Measurements from ENCODE around the gene RPL10A. TPM values are rescaled to one million over a fixed set of nuclear protein-coding genes. Genes with fewer than 3 reads are reported as not detected.

Gene RPL10A
- total RNA-seq, 2 experiments from 2014 or later = 1,581 to 2,643 TPM

DNA sequence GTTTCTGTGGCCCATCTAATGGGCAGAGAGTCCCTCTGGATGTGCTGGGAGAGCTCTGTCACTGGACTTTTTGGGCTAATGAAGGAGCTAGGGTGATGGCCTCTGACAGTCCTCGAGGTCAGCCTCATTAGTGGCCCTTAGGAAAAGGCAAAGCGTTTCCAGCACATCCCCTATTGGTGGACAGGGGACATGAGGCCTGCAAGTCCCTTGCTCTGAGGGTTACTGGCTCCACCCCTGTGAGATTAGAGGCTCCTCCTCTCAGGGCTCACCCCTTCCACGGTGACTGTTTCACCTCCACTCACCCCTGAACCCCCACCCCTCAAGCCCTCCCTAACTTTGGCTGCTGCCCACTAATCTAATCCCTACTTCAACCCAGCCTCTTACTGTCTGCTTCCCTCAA is 28.9 kb upstream of the RPL10A start:
- CTCF ChIA-PET (ENCODE audit: unreplicated experiment) = no interaction called here
- no peaks in the 10 kb centered on the region for H3K4me1 ChIP-seq (ENCODE audit: insufficient read depth, low read length, poor library complexity, severe bottlenecking)
- TF ChIP-seq, protein P1, sequence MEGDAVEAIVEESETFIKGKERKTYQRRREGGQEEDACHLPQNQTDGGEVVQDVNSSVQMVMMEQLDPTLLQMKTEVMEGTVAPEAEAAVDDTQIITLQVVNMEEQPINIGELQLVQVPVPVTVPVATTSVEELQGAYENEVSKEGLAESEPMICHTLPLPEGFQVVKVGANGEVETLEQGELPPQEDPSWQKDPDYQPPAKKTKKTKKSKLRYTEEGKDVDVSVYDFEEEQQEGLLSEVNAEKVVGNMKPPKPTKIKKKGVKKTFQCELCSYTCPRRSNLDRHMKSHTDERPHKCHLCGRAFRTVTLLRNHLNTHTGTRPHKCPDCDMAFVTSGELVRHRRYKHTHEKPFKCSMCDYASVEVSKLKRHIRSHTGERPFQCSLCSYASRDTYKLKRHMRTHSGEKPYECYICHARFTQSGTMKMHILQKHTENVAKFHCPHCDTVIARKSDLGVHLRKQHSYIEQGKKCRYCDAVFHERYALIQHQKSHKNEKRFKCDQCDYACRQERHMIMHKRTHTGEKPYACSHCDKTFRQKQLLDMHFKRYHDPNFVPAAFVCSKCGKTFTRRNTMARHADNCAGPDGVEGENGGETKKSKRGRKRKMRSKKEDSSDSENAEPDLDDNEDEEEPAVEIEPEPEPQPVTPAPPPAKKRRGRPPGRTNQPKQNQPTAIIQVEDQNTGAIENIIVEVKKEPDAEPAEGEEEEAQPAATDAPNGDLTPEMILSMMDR (conservative IDR thresholded peaks at IDR 0.05; ENCODE audit: low read length) = no peak
- TF ChIP-seq EZH2phosphoT487 (IDR thresholded peaks at IDR 0.05; ENCODE audit: borderline replicate concordance, low read depth, low read length) = no peak
- DNase-seq (ENCODE audit: low spot score) = no peak
- H3K4me3 ChIP-seq (ENCODE audit: low read depth, low read length, poor library complexity, severe bottlenecking) = no peak overlapping the region
- no peaks in the 10 kb centered on the region for H4K20me1 ChIP-seq (ENCODE audit: insufficient read depth, low read length)
- no peak overlapping the region for H3K4me2 ChIP-seq (ENCODE audit: low read length)
- intact Hi-C loops (cut with micrococcal nuclease; ENCODE audit: unreplicated experiment) = no loop called here
- no peak overlapping the region for H2AFZ ChIP-seq (ENCODE audit: low read length)
- no peaks in the 10 kb centered on the region for H3K9me3 ChIP-seq (ENCODE audit: low read length)
- H3K79me2 ChIP-seq (ENCODE audit: insufficient read depth, low read depth, low read length) = no peaks in the 10 kb centered on the region
- H3K9me2 ChIP-seq (ENCODE audit: insufficient read depth, low read length) = no peaks in the 10 kb centered on the region
- POLR2A ChIA-PET = no interaction called here
- BruUV-seq (replicated peaks) = no TSS peak
- no peaks in the 10 kb centered on the region for H3K36me3 ChIP-seq (ENCODE audit: insufficient read depth, low read length)
- no peak overlapping the region for H3K27ac ChIP-seq (ENCODE audit: low read depth, low read length, poor library complexity, severe bottlenecking)

DNA sequence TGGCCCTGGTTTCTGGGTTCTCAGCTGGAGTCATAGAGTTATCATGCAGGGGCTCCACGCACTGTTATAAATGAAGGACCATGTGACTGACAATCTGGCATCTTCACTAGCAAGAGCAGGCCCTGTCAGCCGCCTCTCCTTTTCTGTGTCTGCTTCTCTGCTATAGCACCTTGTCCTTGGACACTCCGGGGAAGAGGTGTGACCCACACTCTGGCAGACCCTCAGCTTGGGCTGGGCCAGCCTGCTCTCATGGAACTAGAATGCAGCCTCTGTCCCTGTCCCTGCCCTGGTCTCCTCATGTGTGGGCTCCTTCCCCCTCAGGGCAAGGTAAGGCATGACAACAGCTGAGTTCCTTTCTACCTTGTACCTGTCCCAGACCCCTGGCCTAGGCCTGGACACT is 27.0 kb upstream of the RPL10A start:
- Histone ChIP-seq H3K9me3 (ENCODE audit: low read length) (no peaks in the 10 kb centered on the region), H2AFZ (ENCODE audit: low read length) (no peak overlapping the region), H3K4me1 (ENCODE audit: insufficient read depth, low read length, poor library complexity, severe bottlenecking) (no peaks in the 10 kb centered on the region), H3K9me2 (ENCODE audit: insufficient read depth, low read length) (no peaks in the 10 kb centered on the region), H4K20me1 (ENCODE audit: insufficient read depth, low read length) (no peaks in the 10 kb centered on the region), H3K27ac (ENCODE audit: low read depth, low read length, poor library complexity, severe bottlenecking) (no peak overlapping the region), H3K36me3 (ENCODE audit: insufficient read depth, low read length) (no peaks in the 10 kb centered on the region), H3K4me3 (ENCODE audit: low read depth, low read length, poor library complexity, severe bottlenecking) (no peak overlapping the region), H3K79me2 (ENCODE audit: insufficient read depth, low read depth, low read length) (no peaks in the 10 kb centered on the region), H3K4me2 (ENCODE audit: low read length) (no peak overlapping the region)
- CTCF ChIA-PET (ENCODE audit: unreplicated experiment) = no interaction called here
- TF ChIP-seq, protein P1 (conservative IDR thresholded peaks at IDR 0.05; ENCODE audit: low read length) = no peak
- no peak for TF ChIP-seq EZH2phosphoT487 (IDR thresholded peaks at IDR 0.05; ENCODE audit: borderline replicate concordance, low read depth, low read length)
- POLR2A ChIA-PET = no interaction called here
- BruUV-seq (replicated peaks) = no TSS peak
- DNase-seq (ENCODE audit: low spot score) = no peak
- intact Hi-C loops (cut with micrococcal nuclease; ENCODE audit: unreplicated experiment) = no loop called here

DNA sequence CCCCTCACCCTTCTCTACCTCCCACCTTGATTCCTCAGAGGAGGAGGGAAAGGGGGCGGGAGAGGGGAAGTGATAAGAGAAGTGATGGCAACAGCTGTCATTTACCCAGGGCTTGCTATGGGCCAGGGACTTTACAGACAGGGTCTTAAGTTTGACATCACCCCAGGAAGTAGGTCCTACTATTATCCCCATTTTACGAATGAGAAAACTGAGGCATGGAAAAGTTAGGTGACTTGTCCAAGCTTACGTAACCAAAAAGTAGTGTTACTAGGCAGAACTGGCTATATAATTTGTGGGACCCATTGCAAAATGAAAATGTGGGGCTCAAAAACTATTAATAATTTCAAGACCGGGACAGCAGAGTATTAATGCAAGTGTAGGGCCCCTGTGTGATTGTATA is 26.6 kb upstream of the RPL10A start:
- Histone ChIP-seq H2AFZ (ENCODE audit: low read length) (no peak overlapping the region), H3K4me3 (ENCODE audit: low read depth, low read length, poor library complexity, severe bottlenecking) (no peak overlapping the region), H3K4me2 (ENCODE audit: low read length) (no peak overlapping the region), H3K79me2 (ENCODE audit: insufficient read depth, low read depth, low read length) (no peaks in the 10 kb centered on the region), H3K36me3 (ENCODE audit: insufficient read depth, low read length) (no peaks in the 10 kb centered on the region), H3K4me1 (ENCODE audit: insufficient read depth, low read length, poor library complexity, severe bottlenecking) (no peaks in the 10 kb centered on the region), H4K20me1 (ENCODE audit: insufficient read depth, low read length) (no peaks in the 10 kb centered on the region), H3K9me2 (ENCODE audit: insufficient read depth, low read length) (no peaks in the 10 kb centered on the region), H3K9me3 (ENCODE audit: low read length) (no peaks in the 10 kb centered on the region), H3K27ac (ENCODE audit: low read depth, low read length, poor library complexity, severe bottlenecking) (no peak overlapping the region)
- ChIA-PET POLR2A (no interaction called here), CTCF (ENCODE audit: unreplicated experiment) (no interaction called here)
- TF ChIP-seq, protein P1 (conservative IDR thresholded peaks at IDR 0.05; ENCODE audit: low read length) = no peak
- TF ChIP-seq EZH2phosphoT487 (IDR thresholded peaks at IDR 0.05; ENCODE audit: borderline replicate concordance, low read depth, low read length) = no peak
- intact Hi-C loops (cut with micrococcal nuclease; ENCODE audit: unreplicated experiment) = no loop called here
- DNase-seq (ENCODE audit: low spot score) = no peak
- BruUV-seq (replicated peaks) = no TSS peak
